ENCODE results near the gene CD2BP2. TPM values are rescaled to one million over a fixed set of nuclear protein-coding genes. Genes with fewer than 3 reads are reported as not detected.

Gene CD2BP2
- total and polyA plus RNA-seq, 2 of the 13 experiments (the other 11 are each of a cell fraction or from before 2014, with no cell fraction given), result 24.9 to 54.6 TPM

DNA sequence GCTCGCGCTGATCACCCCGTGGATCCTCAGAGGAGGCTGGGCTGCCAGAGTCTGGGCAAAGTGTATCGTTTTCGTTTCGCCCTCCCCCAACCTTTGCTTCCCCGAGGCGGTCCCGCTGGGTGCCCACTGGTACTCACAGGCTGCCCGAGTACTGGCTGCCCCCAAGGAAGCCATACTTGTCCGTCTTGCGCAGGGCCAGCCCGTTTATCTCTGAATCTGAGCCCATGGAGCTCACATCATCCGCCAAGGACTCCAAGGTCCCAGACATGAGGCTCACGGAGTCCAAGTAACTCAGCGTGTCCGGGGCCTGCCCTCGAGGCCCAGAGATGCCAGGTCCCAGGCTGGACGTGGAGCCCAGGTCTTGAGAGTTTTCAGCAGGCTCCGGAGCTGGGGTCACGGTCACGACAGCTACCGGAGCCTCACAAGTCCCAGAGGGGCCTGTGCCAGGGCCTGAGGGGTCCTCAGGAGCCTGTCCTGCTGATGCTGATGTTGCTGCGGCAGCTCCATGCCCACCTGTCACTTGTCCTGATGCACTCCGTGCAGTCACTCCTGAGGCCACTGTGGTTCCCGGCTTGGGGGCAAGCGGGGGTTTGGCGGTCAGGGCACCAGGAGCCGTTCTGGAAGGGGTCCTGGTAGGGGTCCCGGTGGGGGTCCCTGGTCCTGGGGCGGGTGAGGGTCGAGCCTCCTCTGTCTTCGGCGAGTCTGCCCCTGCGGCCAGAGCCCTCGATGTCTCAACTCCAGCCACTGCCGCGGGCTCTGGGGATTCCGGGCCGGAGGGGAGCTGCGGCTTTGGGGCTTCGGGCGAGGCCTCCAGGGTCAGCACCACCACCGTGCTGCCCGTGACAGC is 14.2 kb upstream of the CD2BP2 start (continued):
- TF ChIP-seq RXRA (CRISPR knock-in tag; IDR thresholded peaks at IDR 0.05), result peak; percentile 5; the same call in 1 of the 2 replicates
- TF ChIP-seq, protein P1, sequence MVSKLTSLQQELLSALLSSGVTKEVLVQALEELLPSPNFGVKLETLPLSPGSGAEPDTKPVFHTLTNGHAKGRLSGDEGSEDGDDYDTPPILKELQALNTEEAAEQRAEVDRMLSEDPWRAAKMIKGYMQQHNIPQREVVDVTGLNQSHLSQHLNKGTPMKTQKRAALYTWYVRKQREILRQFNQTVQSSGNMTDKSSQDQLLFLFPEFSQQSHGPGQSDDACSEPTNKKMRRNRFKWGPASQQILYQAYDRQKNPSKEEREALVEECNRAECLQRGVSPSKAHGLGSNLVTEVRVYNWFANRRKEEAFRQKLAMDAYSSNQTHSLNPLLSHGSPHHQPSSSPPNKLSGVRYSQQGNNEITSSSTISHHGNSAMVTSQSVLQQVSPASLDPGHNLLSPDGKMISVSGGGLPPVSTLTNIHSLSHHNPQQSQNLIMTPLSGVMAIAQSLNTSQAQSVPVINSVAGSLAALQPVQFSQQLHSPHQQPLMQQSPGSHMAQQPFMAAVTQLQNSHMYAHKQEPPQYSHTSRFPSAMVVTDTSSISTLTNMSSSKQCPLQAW (CRISPR knock-in tag; IDR thresholded peaks at IDR 0.05), result peak; percentile 36; the same call in 1 of the 2 replicates
- TF ChIP-seq ZNF558 (CRISPR knock-in tag; IDR thresholded peaks at IDR 0.05; ENCODE audit: borderline replicate concordance), result 0 out of 2 replicates have a peak, but pooled peaks have one; percentile 32
- TF ChIP-seq, protein P2, sequence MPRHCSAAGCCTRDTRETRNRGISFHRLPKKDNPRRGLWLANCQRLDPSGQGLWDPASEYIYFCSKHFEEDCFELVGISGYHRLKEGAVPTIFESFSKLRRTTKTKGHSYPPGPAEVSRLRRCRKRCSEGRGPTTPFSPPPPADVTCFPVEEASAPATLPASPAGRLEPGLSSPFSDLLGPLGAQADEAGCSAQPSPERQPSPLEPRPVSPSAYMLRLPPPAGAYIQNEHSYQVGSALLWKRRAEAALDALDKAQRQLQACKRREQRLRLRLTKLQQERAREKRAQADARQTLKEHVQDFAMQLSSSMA (CRISPR knock-in tag; IDR thresholded peaks at IDR 0.05), result peak; percentile 83; the same call in 1 of the 2 replicates
- TF ChIP-seq, protein P3, sequence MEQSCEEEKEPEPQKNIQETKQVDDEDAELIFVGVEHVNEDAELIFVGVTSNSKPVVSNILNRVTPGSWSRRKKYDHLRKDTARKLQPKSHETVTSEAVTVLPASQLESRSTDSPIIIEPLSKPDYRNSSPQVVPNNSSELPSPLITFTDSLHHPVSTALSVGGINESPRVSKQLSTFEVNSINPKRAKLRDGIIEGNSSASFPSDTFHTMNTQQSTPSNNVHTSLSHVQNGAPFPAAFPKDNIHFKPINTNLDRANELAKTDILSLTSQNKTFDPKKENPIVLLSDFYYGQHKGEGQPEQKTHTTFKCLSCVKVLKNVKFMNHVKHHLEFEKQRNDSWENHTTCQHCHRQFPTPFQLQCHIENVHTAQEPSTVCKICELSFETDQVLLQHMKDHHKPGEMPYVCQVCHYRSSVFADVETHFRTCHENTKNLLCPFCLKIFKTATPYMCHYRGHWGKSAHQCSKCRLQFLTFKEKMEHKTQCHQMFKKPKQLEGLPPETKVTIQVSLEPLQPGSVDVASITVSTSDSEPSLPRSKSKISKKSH (CRISPR knock-in tag; IDR thresholded peaks at IDR 0.05; ENCODE audit: borderline replicate concordance), result peak; percentile 40; the same call in 1 of the 2 replicates
- no peak for TF ChIP-seq ZNF124 (CRISPR knock-in tag; IDR thresholded peaks at IDR 0.05)
- TF ChIP-seq TAF1 (CRISPR knock-in tag; IDR thresholded peaks at IDR 0.05), result peak; percentile 32; the same call in 1 of the 2 replicates
- no peak for TF ChIP-seq IKZF1 (IDR thresholded peaks at IDR 0.05)
- TF ChIP-seq, protein P4, sequence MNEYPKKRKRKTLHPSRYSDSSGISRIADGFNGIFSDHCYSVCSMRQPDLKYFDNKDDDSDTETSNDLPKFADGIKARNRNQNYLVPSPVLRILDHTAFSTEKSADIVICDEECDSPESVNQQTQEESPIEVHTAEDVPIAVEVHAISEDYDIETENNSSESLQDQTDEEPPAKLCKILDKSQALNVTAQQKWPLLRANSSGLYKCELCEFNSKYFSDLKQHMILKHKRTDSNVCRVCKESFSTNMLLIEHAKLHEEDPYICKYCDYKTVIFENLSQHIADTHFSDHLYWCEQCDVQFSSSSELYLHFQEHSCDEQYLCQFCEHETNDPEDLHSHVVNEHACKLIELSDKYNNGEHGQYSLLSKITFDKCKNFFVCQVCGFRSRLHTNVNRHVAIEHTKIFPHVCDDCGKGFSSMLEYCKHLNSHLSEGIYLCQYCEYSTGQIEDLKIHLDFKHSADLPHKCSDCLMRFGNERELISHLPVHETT (CRISPR knock-in tag; conservative IDR thresholded peaks at IDR 0.05), result no peak
- TF ChIP-seq MTF1 (CRISPR knock-in tag; IDR thresholded peaks at IDR 0.05), result no peak
- no peak for TF ChIP-seq ZNF326 (CRISPR knock-in tag; IDR thresholded peaks at IDR 0.05; ENCODE audit: borderline replicate concordance)
- no peak for TF ChIP-seq CHCHD3 (CRISPR knock-in tag; IDR thresholded peaks at IDR 0.05)
- no peak for TF ChIP-seq ZNF354B (CRISPR knock-in tag; IDR thresholded peaks at IDR 0.05)
- TF ChIP-seq, protein P5, sequence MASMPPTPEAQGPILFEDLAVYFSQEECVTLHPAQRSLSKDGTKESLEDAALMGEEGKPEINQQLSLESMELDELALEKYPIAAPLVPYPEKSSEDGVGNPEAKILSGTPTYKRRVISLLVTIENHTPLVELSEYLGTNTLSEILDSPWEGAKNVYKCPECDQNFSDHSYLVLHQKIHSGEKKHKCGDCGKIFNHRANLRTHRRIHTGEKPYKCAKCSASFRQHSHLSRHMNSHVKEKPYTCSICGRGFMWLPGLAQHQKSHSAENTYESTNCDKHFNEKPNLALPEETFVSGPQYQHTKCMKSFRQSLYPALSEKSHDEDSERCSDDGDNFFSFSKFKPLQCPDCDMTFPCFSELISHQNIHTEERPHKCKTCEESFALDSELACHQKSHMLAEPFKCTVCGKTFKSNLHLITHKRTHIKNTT (CRISPR knock-in tag; IDR thresholded peaks at IDR 0.05), result no peak
- TF ChIP-seq, protein P6, sequence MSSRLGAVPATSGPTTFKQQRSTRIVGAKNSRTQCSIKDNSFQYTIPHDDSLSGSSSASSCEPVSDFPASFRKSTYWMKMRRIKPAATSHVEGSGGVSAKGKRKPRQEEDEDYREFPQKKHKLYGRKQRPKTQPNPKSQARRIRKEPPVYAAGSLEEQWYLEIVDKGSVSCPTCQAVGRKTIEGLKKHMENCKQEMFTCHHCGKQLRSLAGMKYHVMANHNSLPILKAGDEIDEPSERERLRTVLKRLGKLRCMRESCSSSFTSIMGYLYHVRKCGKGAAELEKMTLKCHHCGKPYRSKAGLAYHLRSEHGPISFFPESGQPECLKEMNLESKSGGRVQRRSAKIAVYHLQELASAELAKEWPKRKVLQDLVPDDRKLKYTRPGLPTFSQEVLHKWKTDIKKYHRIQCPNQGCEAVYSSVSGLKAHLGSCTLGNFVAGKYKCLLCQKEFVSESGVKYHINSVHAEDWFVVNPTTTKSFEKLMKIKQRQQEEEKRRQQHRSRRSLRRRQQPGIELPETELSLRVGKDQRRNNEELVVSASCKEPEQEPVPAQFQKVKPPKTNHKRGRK (CRISPR knock-in tag; IDR thresholded peaks at IDR 0.05), result no peak
